Measurements from ENCODE around the gene TTLL12.

TTLL12 gene

DNA sequence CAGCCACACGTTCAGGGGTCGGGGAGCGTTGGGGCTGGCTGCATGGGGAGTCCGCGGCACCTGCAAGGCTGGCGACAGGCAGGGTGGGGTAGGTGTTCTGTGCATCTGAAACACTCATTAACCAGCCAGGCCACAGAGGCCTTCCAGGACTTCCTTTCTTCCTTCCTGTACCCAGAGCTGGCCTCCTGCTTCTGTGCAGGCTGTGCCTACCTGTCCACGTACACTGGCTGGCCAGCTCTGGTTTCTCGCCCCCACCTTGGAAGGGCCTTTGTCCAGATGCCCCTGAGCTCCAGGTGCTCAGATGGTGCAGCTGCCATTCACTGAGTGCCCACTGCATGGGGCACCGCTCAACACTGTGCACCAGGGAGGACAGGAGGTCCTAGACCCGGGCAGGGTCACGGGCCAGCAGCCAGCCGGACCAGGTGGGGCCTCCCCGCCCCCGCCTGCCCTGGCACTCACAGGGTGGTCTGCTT, 15.9 kb downstream of the TTLL12 start:
- no peak for DNase-seq

DNA sequence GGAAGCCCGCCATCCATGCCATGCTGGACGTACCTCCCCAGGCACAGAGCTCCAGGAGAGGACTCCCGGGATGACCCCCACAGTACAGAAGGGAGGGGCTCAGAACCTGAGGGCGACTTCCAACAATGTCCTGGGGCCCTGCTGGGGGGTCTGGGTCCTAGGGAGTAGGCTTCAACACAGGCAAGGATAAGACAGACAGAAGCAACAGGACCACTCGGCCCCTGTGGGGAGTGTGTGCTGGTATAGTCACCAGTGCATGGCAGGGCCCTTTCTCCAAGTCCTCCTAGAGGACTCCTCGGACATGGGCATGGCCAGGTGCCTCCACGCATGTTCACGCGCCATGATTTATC, 16.8 kb downstream of the TTLL12 start:
- DNase-seq: no peak

DNA sequence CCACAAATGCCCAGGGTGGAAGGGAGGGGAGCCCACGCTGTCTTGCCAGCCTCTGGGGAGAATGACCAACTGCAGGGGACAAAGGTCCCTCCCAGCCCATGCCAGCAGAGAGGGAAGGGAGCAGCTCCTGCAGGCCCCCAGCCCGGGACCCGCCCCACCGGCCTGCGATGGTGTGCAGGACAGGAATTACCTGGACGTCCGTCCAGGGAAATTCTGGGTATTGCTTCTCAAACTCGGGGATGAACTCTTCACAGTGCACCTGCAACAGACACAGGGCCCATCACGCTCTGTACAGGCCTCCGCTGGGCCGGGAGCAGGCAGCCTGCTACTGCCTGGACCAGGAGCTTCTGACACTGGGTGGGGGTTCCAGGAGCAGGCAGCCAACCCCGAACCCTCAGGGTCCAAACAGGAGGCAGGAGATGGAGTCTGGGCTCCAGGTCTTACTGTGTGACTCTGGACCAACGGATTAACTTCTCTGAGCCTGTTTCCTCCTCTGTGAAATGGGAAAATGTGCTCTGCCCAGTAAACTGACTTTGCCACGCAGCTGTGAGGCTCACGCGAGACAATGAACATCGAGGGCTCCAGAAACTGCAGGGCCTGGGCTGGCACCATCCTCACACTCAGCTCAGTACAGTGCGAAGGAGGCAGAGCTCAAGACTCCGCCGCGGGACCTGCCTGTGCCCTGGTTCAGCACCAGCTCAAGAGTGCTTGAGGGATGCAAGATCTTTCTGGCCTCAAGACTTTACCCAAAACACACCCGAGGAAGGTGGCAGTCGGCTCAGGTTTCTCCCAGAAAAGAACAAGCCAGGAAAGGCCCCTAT, 17.4 kb downstream of the TTLL12 start:
- DNase-seq: no peak

DNA sequence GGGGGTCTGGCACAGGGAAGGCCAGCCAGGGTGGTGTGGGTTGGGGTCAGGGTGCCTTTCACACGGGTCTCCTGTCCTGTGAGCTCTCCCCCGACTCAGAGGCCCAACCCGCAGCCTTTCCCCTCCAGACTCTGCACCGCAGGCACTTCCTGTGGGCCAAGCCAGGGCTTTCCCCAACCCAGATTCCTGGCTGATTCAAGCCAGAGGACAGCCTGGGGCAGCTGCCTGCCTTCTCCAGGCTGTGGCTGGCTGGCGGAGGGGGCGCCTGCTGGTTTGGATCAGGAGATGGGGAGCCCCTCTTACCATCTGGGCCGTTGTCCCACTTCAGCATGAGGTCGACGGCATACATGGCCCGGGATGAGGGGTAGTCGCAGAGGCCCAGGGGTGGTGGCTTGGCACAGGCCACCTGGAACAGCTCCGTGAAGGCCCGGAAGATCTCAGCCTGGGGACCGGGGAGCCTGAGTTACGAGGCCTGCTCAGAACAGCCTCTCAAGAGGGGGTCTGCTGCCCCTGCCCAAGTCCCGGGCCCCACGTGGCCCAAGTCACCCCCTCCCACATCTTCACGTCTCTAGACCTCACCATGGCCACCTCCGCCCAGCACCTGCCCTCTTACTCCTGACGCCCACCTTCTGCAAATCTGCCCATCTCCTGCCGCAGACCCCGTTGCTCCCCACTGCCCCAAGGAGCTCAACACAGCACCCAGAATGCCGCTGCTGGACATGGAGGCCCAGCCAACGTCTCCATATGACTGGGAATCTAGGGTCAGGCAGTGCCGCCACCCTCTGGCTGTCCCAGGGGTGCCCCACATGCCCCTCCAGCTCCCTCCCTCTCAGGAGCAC, 18.2 kb downstream of the TTLL12 start:
- no peak for DNase-seq

DNA sequence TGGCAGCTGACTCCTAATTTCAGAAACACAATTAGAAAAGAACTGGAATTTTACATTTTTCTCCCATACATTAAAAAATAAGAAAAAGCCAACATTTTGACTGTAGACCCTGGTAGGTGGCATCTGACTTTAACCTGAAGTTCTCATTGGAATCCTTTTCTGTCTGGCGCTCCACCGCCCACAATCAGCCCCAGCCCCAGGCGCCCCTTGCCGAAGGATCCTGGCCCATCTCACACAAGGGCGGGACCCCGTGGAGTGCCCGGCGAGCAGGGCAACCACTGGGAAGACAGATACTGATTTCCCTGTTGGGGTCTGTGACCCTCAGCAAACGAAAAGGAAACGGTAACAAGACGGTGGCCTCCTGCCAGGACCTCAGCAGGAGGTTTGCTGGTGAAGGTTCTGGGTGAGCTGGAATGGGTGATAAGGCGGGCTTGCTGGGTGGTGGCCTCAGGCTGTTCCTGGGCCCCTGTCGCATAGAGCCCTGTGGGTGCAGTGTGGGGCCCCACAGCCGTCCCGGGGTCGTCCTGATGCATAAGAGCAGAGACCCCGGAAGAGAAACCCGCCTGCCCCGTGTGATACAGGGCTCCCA, 19.8 kb downstream of the TTLL12 start:
- DNase-seq: no peak

DNA sequence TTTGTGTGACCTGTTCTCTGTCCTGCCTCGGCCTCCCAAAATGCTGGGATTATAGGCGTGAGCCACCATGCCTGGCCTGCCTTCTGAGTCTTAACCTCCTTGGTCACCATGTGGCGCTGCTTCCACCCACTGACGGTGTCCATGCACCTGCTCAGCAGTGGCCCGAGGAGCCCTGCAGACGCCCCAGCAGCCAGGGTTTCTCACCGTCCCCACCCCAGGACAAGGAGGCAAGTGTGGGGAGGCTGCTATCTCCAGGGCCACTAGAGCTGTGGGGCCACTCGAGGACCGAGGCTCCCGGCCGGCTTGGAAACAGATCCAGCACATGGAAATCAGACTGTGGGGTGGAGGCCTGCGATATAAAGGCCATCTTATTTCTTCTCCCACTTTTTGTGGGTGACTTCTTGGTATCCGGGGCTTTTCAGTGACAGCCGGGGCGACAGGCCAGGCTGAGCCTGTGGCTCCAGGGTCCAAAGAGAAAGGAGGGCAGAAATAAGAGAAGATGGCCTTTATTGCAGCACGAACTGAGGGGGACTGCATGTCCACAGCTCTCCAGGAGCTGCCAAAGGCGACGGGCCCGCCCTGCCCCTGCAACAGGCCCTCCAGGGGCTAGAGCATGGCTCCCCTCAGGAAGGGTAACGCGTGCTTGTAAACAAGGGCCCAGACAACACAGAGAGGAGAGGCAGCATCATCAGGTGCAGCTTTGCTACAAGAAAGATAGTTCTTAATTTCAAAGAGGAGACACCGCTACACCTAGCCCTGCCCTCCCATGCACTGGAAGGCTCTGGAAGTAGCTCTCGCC, 20.6 kb downstream of the TTLL12 start:
- no peak for DNase-seq

DNA sequence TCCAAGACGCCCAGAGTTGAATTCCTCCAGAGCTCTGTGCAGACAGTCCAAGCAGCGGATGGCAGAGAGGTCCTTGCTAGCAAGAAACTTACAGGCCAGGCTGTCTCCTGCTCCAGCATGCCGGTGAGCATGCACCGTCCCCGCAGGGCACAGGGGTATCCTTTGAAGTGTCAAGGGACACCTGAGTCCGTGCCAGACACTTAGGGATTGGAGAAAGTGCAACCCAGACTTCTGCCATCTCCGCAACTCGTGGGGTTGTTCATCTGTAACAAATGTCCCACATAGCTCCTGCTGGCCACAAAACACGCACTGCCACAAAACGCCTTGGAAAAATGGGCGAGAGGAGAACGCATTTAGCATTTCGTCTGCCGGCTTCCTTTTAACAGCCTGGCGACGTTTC, 22.3 kb downstream of the TTLL12 start:
- no peak for DNase-seq

DNA sequence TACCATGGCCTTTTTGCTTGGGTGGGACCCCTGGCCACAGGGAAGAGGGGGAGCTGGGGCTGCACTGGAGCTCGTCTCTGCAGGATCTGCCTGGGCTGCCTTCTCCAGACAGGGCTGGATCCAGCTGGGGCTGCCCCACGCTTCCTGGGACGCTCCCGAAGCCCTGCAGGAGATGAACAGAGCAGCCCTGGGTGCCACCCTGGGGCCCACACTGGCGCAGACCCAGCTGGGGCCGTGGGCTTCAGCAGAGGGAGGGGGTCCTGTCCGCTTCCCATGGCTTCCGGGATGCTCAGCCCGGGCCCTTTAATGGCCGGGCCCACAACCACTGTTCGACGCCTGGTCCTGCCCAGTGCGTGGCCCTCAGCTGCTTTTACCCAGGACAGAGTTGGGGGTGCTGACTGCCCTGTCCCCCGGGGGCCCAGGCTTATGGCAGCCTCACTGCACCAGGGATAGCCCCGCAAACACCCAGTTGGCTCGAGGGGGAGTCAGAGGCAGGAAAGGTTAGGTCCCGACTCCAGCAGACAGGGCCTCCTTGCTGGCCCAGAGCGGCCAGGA, 23.6 kb downstream of the TTLL12 start:
- no peak for DNase-seq

DNA sequence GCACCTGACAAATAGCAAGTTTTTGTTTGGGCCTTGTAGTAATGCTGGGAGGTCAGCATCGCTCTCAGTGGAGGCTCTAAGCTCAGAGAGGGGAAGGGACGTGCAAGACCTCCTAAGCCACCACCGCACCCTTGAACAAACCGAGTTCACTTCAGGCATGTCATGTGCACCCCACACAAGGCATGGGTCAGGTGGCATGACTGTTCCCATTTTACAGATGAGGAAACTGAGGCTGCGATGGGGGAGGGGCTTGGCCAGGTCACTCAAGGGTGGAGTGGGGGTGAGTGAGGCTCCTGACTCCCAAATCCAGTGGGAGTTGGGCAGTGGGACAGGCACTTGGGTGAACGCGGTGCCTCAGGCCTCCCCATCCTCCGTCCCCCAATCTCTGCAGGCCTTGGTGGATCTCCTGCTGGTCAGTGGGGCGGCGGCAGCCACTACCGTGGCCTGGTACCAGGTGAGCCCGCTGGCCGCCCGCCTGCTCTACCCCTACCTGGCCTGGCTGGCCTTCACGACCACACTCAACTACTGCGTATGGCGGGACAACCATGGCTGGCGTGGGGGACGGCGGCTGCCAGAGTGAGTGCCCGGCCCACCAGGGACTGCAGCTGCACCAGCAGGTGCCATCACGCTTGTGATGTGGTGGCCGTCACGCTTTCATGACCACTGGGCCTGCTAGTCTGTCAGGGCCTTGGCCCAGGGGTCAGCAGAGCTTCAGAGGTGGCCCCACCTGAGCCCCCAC, 24.4 kb downstream of the TTLL12 start:
- no peak for DNase-seq

DNA sequence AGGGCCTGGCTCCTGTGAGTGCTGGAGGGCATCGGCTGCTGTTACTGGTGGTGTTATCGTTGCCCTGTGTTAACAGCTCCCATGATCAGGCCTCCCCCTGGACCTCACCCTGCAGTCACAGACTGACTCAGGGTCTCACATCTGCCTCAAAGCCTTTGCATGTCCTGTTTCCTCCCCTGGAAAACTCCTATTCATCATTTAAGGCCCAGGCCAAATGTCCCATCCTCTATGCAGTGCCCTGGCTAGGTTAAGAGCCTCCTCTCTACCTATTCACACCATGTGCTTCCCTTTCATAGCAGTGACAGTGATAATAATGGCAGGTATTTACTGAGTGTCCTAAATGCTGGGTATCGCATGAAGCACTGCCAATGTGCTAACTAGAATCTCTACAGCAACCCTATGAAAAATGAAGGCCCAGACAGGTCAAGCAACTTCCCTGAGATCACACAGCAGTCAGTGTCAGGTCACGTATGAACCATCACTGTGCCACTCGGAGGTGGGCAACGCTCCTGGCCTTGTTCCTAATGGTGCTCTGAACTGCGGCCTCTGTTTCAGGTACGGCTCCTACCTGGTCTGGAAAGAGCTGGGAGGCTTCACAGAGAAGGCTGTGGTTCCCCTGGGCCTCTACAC, 26.3 kb downstream of the TTLL12 start:
- DNase-seq: no peak

DNA sequence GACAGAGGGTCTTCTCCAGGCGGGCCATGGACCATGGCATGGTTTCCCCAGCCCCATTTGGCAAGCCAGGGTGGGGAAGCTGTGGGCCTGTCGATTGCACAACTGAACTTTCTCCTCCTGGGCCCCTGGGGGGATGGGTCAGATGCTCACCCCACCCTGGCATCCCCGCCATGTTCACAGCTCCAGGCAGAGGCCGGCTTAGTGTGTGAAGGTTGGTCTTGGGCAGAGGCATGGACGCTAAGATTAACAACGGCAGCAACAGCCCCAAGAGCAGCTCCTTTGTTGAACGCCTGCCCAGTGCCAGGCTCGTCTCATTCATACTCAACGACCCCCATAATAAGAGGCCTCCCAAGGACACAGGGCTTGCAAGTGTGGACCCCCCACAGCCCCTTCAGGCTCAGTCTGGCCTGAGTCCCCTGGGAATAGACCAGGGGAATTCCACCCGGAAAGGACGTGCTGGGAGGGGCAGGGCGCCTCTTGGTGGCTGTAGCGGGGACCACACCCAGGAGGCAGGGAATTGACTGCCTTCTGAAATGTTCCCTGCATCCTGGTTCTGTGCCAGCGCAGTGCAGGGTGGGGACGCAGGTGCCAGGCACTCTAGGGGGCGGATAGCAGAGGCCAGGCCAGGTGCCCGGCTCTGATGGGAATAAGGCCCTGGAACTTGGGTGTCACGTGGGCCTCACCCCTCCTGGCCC, 27.3 kb downstream of the TTLL12 start:
- DNase-seq: no peak

DNA sequence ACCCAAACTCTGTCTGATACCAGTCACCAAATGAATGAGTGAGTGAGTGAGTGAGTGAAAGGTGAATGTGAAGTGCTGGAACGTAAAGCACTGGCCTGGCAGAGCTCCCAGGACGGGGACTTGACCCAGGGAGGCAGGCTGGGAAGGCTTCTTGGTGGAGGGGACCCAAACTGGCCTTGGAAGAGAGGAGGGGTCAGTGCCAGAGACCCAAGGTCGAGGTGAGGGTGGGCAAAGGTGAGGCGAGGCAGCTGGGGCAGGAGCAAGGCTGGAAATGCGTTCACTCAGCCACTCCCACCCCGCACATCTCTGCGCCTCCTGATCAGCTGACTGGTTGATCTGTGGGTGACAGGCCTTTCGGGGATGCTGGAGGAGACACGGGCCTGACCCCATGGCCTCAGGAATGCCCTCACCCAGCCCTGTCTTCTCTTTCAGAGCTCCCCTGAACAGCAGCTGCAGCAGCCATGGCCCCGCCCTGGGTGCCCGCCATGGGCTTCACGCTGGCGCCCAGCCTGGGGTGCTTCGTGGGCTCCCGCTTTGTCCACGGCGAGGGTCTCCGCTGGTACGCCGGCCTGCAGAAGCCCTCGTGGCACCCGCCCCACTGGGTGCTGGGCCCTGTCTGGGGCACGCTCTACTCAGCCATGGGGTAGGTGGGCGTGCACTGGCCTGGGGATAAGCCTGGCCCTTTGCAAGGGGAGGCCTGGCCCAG, 28.0 kb downstream of the TTLL12 start:
- DNase-seq: no peak

DNA sequence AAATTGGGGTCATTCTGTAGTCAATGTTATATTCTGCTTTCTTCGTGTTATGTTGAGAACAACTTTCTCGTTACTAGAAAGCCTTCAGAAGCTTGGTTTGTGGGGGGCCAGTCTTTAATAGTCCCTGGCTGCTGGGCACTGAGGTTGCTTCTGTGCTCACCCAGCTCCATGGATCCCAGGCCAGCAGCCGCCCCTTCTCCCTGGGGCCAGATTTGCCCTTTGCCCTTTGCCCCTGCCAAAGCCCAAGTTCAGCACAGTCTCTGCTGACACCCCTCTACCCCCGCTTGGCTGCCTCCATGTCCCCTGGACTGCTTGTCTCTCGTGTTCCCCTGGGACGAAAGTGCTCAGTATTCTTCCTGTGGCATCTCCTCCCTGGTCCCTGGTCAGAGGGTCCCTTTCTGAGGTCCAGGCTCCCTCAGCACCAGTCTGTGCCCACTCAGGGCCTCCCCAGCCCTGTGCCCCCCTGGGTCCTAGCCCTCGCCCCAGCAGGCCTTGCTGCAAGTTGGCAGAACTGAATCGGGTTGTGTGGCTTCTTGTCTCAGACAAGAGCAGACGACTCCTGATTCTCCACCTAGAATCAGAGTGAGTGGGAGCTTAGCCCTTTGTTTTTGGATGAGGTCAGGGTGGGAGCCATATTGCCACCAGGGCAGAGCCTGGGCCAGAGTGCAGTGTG, 28.9 kb downstream of the TTLL12 start:
- no peak for DNase-seq

DNA sequence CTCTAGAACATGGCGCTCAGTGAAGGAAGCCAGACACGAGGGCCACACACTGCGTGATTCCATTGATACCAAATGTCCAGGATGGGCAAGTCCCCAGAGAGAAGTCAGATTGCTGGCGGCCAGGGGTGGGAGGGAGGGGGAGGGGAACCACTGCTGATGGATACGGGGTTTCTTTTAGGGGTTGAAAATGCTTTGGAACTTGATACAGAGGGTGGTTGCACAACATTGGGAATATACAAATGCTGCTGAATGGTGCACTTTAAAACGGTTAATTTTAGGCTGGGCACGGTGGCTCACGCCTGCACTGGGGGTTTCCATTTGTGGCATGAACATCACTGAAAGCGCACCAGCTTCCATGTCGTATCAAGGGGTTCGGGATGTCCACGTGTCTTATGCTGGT, 30.5 kb downstream of the TTLL12 start:
- DNase-seq: no peak

DNA sequence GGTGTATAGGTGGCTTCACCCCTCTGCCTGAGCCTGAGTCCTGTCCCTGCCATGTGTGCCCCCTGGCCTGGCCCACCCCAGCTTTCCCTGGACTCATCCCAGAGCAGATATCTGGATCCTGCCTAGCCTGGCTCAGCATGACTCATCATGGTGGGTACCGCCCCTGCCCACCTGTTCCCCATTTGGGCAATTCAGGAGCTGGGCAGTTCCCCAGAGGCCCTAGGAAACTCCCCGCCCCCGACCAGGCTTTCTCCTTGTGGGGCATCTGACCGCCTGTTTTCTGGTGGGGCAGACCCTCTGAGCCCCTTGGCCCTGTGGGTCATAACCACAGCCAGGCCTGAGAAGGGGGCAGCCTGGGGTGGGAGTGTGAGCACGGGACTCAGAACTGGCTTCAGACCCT, 31.1 kb downstream of the TTLL12 start:
- DNase-seq: no peak

DNA sequence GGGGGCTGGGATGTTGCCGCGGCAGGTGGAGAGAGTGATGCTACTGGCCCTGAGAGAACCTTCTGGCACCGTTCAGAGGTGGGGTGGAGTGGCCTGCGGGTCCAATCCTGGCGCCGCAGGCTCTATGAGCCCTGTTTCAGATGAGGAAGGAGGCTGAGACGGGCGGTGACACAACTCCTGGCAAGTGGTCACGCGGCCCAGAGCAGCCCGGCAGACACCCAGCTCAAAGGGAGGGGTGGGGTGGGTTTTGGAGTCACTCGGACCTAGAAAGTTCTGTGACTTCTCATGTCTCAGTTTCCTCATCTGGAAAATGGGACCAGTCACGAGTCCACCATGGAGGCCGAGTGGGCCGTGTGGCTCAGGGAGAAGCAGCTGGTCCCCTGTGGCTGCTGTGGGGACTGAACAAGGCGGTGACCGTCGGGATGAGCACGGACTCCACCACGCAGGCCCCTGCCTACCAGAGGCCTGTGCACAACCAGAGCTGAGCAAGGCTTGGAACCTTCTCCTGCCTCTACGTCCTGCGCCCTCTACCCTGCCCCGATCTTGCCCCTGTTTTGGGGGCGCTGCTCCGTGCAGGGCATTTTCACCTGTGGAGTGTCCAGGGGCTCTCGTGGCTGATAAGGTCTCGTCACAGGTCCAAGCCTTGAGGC, 31.9 kb downstream of the TTLL12 start:
- no peak for DNase-seq

DNA sequence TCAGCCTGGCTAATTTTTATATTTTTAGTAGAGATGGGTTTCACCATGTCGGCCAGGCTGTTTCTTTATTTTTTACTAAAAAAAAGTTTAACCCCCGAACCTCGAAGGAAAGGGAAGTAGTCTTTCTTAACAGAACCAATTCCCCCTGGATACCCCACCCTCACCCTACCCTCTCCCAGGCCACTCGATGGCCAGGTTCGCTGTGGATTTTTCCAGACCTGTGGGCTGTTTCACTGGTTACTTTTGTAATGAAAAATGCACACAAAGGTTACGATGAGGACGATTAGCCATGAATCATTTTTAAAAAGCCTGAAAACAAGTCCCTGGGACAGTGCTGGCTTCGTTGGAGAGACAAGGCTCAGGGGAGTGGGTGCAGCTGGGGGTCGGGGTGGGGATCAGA, 33.0 kb downstream of the TTLL12 start:
- no peak for DNase-seq

DNA sequence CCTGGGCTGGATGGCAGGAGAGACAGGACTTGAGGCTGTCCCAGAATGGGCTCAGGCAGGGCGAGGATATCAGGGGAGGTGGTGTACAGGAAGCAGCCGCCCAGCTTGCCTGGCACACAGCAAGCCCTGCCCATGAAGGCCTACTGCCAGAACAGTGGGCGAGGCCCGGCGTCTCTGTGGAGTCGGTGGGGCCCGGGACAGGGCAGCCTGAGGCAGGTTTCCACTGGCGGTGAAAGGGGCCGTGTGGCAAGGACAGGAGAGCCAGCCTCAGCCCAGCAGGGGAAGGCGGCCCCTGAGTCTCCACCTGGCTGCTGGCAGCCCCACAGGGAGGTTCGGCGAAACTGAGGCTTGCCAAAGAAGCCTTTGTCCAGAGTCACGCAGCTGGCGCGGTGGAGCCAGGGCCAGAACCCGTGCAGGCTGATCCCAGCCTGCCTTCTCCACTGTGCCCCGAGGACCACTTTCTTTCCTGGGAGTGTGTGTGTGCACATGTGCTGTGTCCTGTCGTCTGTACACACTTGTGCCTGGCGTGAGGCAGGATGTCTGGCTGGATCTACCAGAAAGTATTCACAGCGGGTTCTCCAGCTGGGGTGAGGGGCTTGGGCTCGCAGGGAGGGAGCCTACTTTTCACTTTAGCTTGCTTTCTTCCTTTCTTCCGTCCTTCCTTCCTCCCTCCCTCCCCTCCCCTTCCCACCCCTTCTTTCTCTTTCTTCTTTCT, 34.4 kb downstream of the TTLL12 start:
- DNase-seq: no peak
